ENCODE results near the gene VPS26B.
"Not testable (repeated sequence)": the region's sequence is repeated elsewhere in the genome, so short reads cannot be mapped to it uniquely, and the experiment has no call there.

Gene VPS26B

GRCh38 chr11:134223836-134224709 is at the start of gene VPS26B, which contains the start of gene NCAPD3:
VPS26B (plus strand) TSS chr11:134224671; CDS start chr11:134225123, 452 bp downstream.
NCAPD3 (minus strand) TSS chr11:134223967; CDS start chr11:134223926, 41 bp downstream.
- peak; percentile 70 to 99 (median 93) for DNase-seq

GRCh38 chr11:134176284-134176683 is 48.2 kb upstream of the VPS26B start:
- DNase-seq, result peak in 1 of 51 donors; percentile 35

GRCh38 chr11:134178032-134178674 is 46.3 kb upstream of the VPS26B start:
- DNase-seq, result no peak

GRCh38 chr11:134181707-134182106 is 42.8 kb upstream of the VPS26B start:
- no peak for DNase-seq

- not testable (repeated sequence) for DNase-seq
Observed at GRCh38 chr11:134188092-134188491, 36.4 kb upstream of the VPS26B start.

GRCh38 chr11:134196756-134197155 is 27.7 kb upstream of the VPS26B start:
- no peak for DNase-seq

GRCh38 chr11:134199531-134199930 is 24.9 kb upstream of the VPS26B start:
- no peak for DNase-seq

DNA sequence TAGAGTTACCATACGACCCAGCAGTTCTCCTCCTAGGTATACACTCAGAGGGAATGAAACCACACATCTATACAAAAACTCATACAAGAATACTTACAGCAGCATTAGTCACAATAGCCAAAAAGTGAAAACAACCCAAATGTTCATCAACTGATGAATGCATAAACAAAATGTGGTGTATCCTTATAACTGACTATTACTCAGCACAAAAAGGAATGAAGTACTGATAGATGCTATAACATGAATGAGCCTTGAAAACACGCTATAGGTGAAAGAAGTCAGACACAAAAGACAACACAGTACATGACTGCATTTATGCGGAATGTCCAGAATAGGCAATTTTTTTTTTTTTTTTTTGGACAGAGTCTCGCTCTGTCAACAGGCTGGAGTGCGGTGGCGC is 23.8 kb upstream of the VPS26B start:
- DNase-seq, result no peak

- no peak for DNase-seq
Observed at GRCh38 chr11:134202661-134203060, 21.8 kb upstream of the VPS26B start.

- no peak for DNase-seq
Observed at GRCh38 chr11:134205729-134206128, 18.7 kb upstream of the VPS26B start.

GRCh38 chr11:134206185-134206584 is 18.3 kb upstream of the VPS26B start:
- no peak for DNase-seq

GRCh38 chr11:134207538-134208239 is 16.8 kb upstream of the VPS26B start:
- DNase-seq, result peak in 1 of 51 donors; percentile 10

- peak in 1 of 51 donors; percentile 8 for DNase-seq
Observed at GRCh38 chr11:134215836-134216235, 8.6 kb upstream of the VPS26B start.

DNA sequence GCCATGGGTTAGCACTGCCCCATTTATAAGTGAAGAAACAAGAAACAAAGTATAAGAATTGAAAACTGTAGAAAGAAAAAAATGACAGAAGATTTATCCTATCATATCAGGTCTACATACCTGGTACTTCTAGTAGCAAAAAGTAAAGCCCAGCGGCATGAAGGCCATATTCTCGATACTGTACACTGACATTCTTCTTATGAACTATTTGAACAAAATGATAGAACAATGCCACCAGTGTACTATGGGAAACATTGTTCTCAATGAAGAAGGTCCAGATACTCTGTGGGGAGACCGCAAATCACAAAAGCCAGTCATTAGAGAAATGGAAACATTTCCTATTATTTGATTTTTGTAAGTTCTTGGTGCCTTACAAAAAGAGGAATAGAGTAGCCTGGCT is 7.7 kb upstream of the VPS26B start:
- DNase-seq, result no peak

- no peak for DNase-seq
Observed at GRCh38 chr11:134223121-134223520, 1.4 kb upstream of the VPS26B start.

DNA sequence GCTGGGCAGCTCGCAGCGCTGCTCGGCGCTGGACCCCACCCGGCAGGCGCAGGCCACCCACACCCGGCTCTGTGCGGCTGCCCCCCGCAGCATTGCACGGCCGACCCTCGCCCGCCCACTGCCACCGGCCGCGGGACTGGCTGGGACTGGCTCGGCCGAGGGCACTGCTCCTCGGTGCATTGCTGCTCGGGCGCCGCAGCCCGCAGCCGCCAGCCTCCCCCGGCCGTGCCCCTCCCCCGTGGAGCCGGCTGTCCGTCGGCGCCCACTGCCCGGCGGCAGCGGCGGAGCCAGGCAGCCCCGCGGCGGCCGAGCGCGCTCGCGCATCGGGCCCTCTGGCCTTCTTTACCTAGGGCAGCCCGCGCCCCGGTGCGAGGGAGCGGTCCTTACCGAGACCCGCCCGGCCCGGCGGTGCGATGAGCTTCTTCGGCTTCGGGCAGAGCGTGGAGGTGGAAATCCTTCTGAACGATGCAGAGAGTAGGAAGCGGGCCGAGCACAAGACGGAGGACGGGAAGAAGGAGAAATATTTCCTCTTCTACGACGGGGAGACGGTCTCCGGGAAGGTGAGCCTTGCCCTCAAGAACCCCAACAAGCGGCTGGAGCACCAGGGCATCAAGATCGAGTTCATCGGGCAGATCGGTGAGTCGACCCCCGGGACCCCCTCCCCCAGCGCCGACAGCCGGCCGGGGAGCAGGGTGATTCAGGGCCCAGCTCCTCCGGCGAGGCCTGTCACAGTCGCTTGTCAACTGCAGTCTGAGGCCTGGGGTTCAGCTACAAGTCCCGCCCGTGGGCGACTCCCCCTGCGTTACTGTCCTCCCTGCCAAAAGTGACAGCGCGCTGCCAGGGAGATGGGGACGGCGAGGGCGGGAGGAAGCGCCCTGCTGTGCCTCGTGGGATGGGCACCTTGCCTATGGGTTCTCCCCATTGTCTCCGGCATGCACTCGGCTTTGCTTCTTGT is 516 bp downstream of the VPS26B start:
- peak in 49 of 51 donors; percentile 12 to 78 (median 61) for DNase-seq

DNA sequence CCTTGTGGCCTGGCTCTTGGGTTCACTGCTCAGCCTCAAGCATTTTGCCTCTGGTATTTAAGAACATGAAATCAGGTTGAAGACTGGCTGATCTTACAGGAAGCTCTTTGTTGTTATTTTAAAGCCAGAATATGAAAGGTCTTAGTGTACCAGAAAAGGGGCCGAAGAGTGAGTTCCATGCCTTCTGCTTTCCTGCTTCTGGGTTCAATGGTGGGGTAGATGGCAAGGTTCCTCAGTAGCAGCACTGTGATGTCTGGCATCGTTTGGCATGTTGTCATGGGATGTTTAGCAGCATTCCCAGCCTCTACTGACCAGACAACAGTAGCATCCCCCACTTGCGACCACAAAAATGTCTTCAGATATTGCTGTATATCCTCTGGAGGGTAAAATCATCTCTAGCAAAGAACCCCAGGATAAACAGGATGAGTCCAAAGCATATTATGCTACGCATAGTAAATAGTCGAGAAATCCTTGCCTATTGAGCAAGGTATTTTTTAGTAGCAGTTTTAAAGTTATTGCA is 2.4 kb downstream of the VPS26B start:
- no peak for DNase-seq

DNA sequence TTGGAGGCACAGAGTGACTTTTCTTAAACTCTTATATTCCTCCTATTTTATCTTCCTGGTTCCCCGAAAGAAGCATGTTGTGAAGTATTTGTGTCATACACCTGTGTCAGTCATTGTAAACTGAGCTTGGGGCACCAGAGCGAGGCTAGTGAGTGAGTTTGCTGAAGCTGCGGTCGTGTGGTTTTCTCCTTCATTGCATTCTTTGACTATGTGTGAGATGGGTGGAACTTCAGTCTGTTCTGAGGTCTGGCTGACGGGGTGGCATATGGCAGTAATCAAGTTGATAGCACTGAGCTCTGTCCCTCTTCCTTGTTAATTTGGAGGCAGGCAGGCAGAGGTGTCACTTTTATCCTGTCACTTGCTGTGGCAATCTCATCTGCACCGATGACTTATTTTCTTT is 4.2 kb downstream of the VPS26B start:
- DNase-seq, result no peak

- DNase-seq, result no peak
Observed at GRCh38 chr11:134229126-134229790, 4.8 kb downstream of the VPS26B start.

- DNase-seq, result no peak
Observed at GRCh38 chr11:134230339-134230738, 5.9 kb downstream of the VPS26B start.
